OCI-LY7 (cell line): ENCODE results near the gene PIGN. TPM values are rescaled to one million over a fixed set of nuclear protein-coding genes. Genes with fewer than 3 reads are reported as not detected.

Experiments
- BruUV-seq: library from RNA; stranded (reverse); fragments of 400-500 nt; replicated peaks from 2 replicates; lab custom pipeline; 2021; lab: Mats Ljungman, UMichigan
- CTCF ChIA-PET: fragments of 300-600 bp; sonication (Branson Sonifier 250); formaldehyde crosslinking; loops from one replicate; lab custom pipeline; 2022; ENCODE audit warnings: antibody characterized with exemption; ENCODE audit not compliant: unreplicated experiment; lab: Charles Lee
- POLR2A ChIA-PET: fragments of 300-600 bp; sonication (Branson Sonifier 250); formaldehyde crosslinking; loops from one replicate; lab custom pipeline; 2022; ENCODE audit warnings: antibody characterized with exemption; lab: Charles Lee
- DNase-seq: peaks from one replicate; pipeline ENCODE4 v3.0.0-alpha.2; 2015; ENCODE audit warnings: low spot score
- H2AFZ ChIP-seq: fragments of 200-600 bp; sonication (generic), shearing (Covaris generic); 2 replicates; pipeline ENCODE4 v1.6.1; 2014; ENCODE audit warnings: mild to moderate bottlenecking, antibody characterized with exemption, low read length, moderate library complexity
- H3K27ac ChIP-seq: fragments of 200-600 bp; sonication (generic); 2 replicates; pipeline ENCODE4 v1.5.1; 2014; ENCODE audit warnings: mixed run types, low read depth, mild to moderate bottlenecking, moderate library complexity, low read length, inconsistent platforms; ENCODE audit not compliant: poor library complexity, severe bottlenecking
- H3K36me3 ChIP-seq: fragments of 200-600 bp; sonication (generic); 2 replicates; pipeline ENCODE4 v1.6.1; 2014; ENCODE audit warnings: mild to moderate bottlenecking, antibody characterized with exemption, low read length, moderate library complexity, mixed read lengths; ENCODE audit not compliant: insufficient read depth
- H3K4me1 ChIP-seq: fragments of 200-600 bp; sonication (generic); 2 replicates; pipeline ENCODE4 v1.5.1; 2014; ENCODE audit warnings: mild to moderate bottlenecking, low read length; ENCODE audit not compliant: insufficient read depth, poor library complexity, severe bottlenecking
- H3K4me2 ChIP-seq: fragments of 200-600 bp; sonication (generic); 2 replicates; pipeline ENCODE4 v1.6.1; 2014; ENCODE audit warnings: mild to moderate bottlenecking, low read length
- H3K4me3 ChIP-seq: fragments of 200-600 bp; sonication (generic); 2 replicates; pipeline ENCODE4 v1.5.1; 2014; ENCODE audit warnings: mild to moderate bottlenecking, low read depth, low read length; ENCODE audit not compliant: poor library complexity, severe bottlenecking
- H3K79me2 ChIP-seq: fragments of 200-600 bp; sonication (generic); 2 replicates; pipeline ENCODE4 v1.6.1; 2016; ENCODE audit warnings: low read depth, mild to moderate bottlenecking, low read length, moderate library complexity, mixed read lengths; ENCODE audit not compliant: insufficient read depth
- H3K9me2 ChIP-seq: fragments of 200-600 bp; sonication (generic); 2 replicates; pipeline ENCODE4 v1.6.1; 2016; ENCODE audit warnings: mild to moderate bottlenecking, low read length, mixed read lengths; ENCODE audit not compliant: insufficient read depth
- H3K9me3 ChIP-seq: fragments of 200-600 bp; sonication (generic); 2 replicates; pipeline ENCODE4 v1.6.1; 2014; ENCODE audit warnings: mild to moderate bottlenecking, mixed run types, low read length, mixed read lengths
- H4K20me1 ChIP-seq: fragments of 200-600 bp; sonication (generic); 2 replicates; pipeline ENCODE4 v1.6.1; 2014; ENCODE audit warnings: mild to moderate bottlenecking, antibody characterized with exemption, low read length, moderate library complexity, mixed read lengths; ENCODE audit not compliant: insufficient read depth
- EZH2phosphoT487 ChIP-seq: fragments of 200-600 bp; sonication (generic); IDR thresholded peaks from 2 replicates; pipeline ENCODE4 v1.6.1; 2018; ENCODE audit warnings: low read depth, borderline replicate concordance, mild to moderate bottlenecking, mixed run types, antibody characterized with exemption, low read length, moderate library complexity, mixed read lengths
- intact Hi-C: fragments of 100-400 bp; cut with micrococcal nuclease; formaldehyde crosslinking; loops from one replicate; pipeline ENCODE4 v1.10.0; 2022; ENCODE audit not compliant: unreplicated experiment
- total RNA-seq, 2 experiments: library from RNA; depleted of rRNA in 1 of 2; stranded (reverse); fragments of >200 nt in 1 of 2; shearing (Covaris generic) in 1 of 2; gene quantifications; 2 replicates each; pipeline ENCODE4 v1.2.3, GENCODE V29; 2014 to 2022
- TF ChIP-seq, protein P1 (sequence below): fragments of 200-600 bp; sonication (generic); conservative IDR thresholded peaks from 2 replicates; pipeline ENCODE4 v1.5.1; 2014; ENCODE audit warnings: mild to moderate bottlenecking, antibody characterized with exemption, low read length, moderate library complexity, mixed read lengths

The PIGN gene
- total RNA-seq, 2 experiments from 2014 or later, result 10.9 to 23.7 TPM

DNA sequence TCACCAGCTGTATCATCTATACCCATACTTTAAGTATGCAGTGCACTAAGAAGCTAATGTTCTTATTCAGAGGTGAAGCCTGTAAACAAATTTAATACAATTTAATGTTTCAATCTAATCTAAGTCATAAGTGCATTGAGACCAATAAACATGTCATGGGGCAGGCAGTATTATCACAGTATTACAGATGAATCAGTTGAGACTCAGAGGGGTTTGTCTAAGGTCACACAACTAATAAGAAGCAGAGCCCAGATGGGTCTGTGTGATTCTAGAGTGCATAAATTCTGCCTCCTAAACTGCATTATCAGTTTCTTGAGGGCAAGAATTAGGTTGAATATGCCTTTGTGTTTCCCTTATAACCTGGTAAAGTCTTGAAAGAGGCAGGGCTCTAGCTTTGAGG lies 153.1 kb downstream of the PIGN start:
- BruUV-seq, result no TSS peak
- Histone ChIP-seq H3K4me2 (no peak overlapping the region), H4K20me1 (no peaks in the 10 kb centered on the region), H3K36me3 (no peaks in the 10 kb centered on the region), H3K9me3 (no peaks in the 10 kb centered on the region), H3K4me1 (no peaks in the 10 kb centered on the region), H3K9me2 (no peaks in the 10 kb centered on the region), H3K79me2 (no peaks in the 10 kb centered on the region), H2AFZ (no peak overlapping the region), H3K4me3 (no peak overlapping the region), H3K27ac (no peak overlapping the region)
- ChIA-PET POLR2A (no interaction called here), CTCF (no interaction called here)
- TF ChIP-seq, protein P1, sequence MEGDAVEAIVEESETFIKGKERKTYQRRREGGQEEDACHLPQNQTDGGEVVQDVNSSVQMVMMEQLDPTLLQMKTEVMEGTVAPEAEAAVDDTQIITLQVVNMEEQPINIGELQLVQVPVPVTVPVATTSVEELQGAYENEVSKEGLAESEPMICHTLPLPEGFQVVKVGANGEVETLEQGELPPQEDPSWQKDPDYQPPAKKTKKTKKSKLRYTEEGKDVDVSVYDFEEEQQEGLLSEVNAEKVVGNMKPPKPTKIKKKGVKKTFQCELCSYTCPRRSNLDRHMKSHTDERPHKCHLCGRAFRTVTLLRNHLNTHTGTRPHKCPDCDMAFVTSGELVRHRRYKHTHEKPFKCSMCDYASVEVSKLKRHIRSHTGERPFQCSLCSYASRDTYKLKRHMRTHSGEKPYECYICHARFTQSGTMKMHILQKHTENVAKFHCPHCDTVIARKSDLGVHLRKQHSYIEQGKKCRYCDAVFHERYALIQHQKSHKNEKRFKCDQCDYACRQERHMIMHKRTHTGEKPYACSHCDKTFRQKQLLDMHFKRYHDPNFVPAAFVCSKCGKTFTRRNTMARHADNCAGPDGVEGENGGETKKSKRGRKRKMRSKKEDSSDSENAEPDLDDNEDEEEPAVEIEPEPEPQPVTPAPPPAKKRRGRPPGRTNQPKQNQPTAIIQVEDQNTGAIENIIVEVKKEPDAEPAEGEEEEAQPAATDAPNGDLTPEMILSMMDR, result no peak
- TF ChIP-seq EZH2phosphoT487, result no peak
- DNase-seq, result no peak
- intact Hi-C loops, result no loop called here

DNA sequence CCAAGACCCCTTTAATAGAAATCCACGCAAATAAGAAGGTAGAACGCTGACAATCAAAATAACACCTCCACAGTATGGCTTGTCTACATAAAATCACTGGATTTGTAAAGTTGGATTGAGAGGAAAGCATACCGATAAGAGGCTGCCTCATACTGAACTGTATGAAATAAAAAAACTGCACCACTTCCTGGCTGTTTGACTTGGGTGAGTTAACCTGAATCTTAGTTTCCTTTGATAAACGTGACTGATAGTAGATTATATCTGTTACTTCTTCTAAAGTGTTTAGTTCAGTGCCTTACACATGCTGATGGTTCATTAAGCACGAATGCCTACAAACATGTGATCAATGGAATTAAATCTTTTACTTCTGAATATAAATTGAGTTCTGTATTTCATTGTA lies 153.6 kb downstream of the PIGN start:
- Histone ChIP-seq H3K9me3 (no peaks in the 10 kb centered on the region), H3K27ac (no peak overlapping the region), H3K4me3 (no peak overlapping the region), H3K4me2 (no peak overlapping the region), H3K9me2 (no peaks in the 10 kb centered on the region), H3K4me1 (no peaks in the 10 kb centered on the region), H3K36me3 (no peaks in the 10 kb centered on the region), H3K79me2 (no peaks in the 10 kb centered on the region), H2AFZ (no peak overlapping the region), H4K20me1 (no peaks in the 10 kb centered on the region)
- DNase-seq, result no peak
- CTCF ChIA-PET, result no interaction called here
- TF ChIP-seq, protein P1, result no peak
- no peak for TF ChIP-seq EZH2phosphoT487
- no TSS peak for BruUV-seq
- POLR2A ChIA-PET, result no interaction called here
- intact Hi-C loops, result no loop called here

DNA sequence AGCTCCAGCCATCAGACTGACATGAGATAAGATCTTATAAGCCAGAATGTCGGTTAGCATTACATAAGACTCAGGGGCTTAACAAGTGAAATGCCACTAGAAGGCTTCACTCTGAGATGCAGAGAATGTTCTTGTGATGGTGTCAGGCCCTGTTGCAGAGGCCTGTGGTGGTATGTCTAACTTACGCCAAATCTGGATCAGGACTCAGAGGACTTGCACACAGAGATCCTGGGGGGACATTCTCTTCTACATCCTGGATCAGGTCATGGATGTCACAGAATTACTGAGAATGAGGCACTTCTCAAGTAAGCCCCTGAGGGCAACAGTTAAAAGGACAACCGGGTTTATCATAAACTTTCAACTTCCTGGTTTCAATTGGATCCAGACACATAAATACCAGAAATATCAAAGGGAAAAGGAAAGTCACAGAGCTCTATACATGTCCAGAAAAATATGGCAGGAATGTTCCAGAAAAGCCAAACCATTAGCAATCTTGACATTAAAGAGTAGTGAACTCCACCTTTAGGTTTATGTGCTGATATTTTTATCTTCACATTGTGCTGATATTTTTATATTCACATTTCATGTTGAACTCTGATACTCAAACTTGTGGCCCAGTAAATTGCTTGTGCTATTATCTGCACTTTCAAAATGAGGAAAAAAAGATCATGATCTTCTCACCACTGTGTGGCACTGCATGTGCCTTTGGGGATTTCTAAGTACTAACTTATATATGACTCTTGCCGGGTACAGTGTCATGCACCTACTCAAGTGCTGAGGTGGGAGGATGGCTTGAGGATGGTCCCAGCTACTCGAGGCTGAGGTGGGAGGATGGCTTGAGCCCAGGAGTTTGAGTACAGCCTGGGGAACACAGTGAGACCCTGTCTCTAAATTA lies 156.5 kb downstream of the PIGN start:
- no peak overlapping the region for H3K4me2 ChIP-seq
- DNase-seq, result no peak
- no peaks in the 10 kb centered on the region for H3K36me3 ChIP-seq
- no peaks in the 10 kb centered on the region for H3K9me3 ChIP-seq
- no peaks in the 10 kb centered on the region for H4K20me1 ChIP-seq
- intact Hi-C loops, result no loop called here
- CTCF ChIA-PET, result no interaction called here
- POLR2A ChIA-PET, result no interaction called here
- no TSS peak for BruUV-seq
- no peak overlapping the region for H2AFZ ChIP-seq
- no peaks in the 10 kb centered on the region for H3K79me2 ChIP-seq
- no peak overlapping the region for H3K27ac ChIP-seq
- H3K4me3 ChIP-seq, result no peak overlapping the region
- no peaks in the 10 kb centered on the region for H3K4me1 ChIP-seq
- H3K9me2 ChIP-seq, result no peaks in the 10 kb centered on the region
- no peak for TF ChIP-seq EZH2phosphoT487
- TF ChIP-seq, protein P1, result no peak
